ENCODE data around the gene CFB.
A peak's percentile ranks its signal among the peaks of the same experiment; 100 is the strongest.

The CFB gene

GRCh38 chr6:31945507-31946369 lies at the start of gene CFB:
CFB (plus strand) TSS chr6:31946095; CDS start chr6:31946222, 127 bp downstream.
- Histone ChIP-seq H3K9me3 (ENCODE audit: control insufficient read depth, insufficient read depth, low read depth, low read length) (no peaks in the 10 kb centered on the region), H3K27ac (ENCODE audit: extremely low read depth, low read depth, low read length) (no peak within 1 kb of the TSS), H3K4me1 (ENCODE audit: control insufficient read depth, insufficient read depth, low read length) (peaks cover 1% of the 10 kb centered on the region; the same call in 1 of the 2 replicates), H3K36me3 (ENCODE audit: control insufficient read depth in 2 of 2, insufficient read depth in 1 of 2, low read length in 2 of 2) (peaks cover 0 to 3% of the 10 kb centered on the region in 2 experiments; a peak in 1 of 3 replicates), H3K4me3 (ENCODE audit: low read depth, low read length) (no peak within 1 kb of the TSS)
- POLR2A ChIA-PET = interaction anchor here (0.6 to 1.7 kb wide), 5 partner anchors 39 to 418 kb away, joined by 3 to 9 read pairs (median 4); partner anchors contain the start of gene HSPA1B
- TF ChIP-seq ZNF169 (tag by site-specific recombination; IDR thresholded peaks at IDR 0.05) = no peak
- TF ChIP-seq ZNF148 (tag by site-specific recombination; IDR thresholded peaks at IDR 0.05; ENCODE audit: borderline replicate concordance) = no peak
- peak; percentile 63 for TF ChIP-seq ZNF600 (tag by site-specific recombination; IDR thresholded peaks at IDR 0.05)
- peak; percentile 30 for TF ChIP-seq SP2 (tag by site-specific recombination; IDR thresholded peaks at IDR 0.05)
- CTCF ChIA-PET = interaction anchor here (1.1 kb wide), 1 partner anchor 16 kb away, joined by 4 read pairs; no protein-coding TSS in a partner anchor

- TF ChIP-seq ZFHX2 (tag by site-specific recombination; conservative IDR thresholded peaks at IDR 0.05) = no peak
- TF ChIP-seq ZIC2 (tag by site-specific recombination; IDR thresholded peaks at IDR 0.05) = 0 out of 2 replicates have a peak, but pooled peaks have one; percentile 6
- Histone ChIP-seq H3K4me3 (ENCODE audit: low read depth, low read length) (peak overlapping the region; percentile 94), H3K4me1 (ENCODE audit: control insufficient read depth, insufficient read depth, low read length) (peaks cover 6% of the 10 kb centered on the region), H3K9me3 (ENCODE audit: control insufficient read depth, insufficient read depth, low read depth, low read length) (no peaks in the 10 kb centered on the region), H3K27ac (ENCODE audit: extremely low read depth, low read depth, low read length) (peak overlapping the region; percentile 65), H3K36me3 (ENCODE audit: control insufficient read depth in 2 of 2, insufficient read depth in 1 of 2, low read length in 2 of 2) (peaks cover 37 to 48% of the 10 kb centered on the region in 2 experiments)
- ChIA-PET CTCF (interaction anchor here (0.6 to 3.4 kb wide), 3 partner anchors 55 to 238 kb away, joined by 3 to 16 read pairs (median 4); no protein-coding TSS in a partner anchor), POLR2A (interaction anchor here (0.9 to 1.1 kb wide), 2 partner anchors 51 to 69 kb away, joined by 3 to 4 read pairs; partner anchors contain the start of gene HSPA1B)
Observed at GRCh38 chr6:31896493-31896855, 49.4 kb upstream of the CFB start.

- Histone ChIP-seq H3K9me3 (ENCODE audit: control insufficient read depth, insufficient read depth, low read depth, low read length) (no peaks in the 10 kb centered on the region), H3K27ac (ENCODE audit: extremely low read depth, low read depth, low read length) (peak overlapping the region; percentile 65)
- POLR2A ChIA-PET = interaction anchor here (0.9 to 3.1 kb wide), 12 partner anchors 26 to 194 kb away, joined by 3 to 30 read pairs (median 8); partner anchors contain the start of genes ABHD16A, DXO, HSPA1B and LSM2
- TF ChIP-seq GLIS2 (tag by site-specific recombination; IDR thresholded peaks at IDR 0.05) (peak; percentile 78; the same call in 1 of the 2 replicates), PRDM10 (tag by site-specific recombination; IDR thresholded peaks at IDR 0.05) (peak; percentile 68; the same call in 1 of the 2 replicates), ZNF221 (tag by site-specific recombination; IDR thresholded peaks at IDR 0.05; ENCODE audit: borderline replicate concordance) (no peak), ZXDB (tag by site-specific recombination; IDR thresholded peaks at IDR 0.05) (0 out of 2 replicates have a peak, but pooled peaks have one; percentile 37), ZFP41 (tag by site-specific recombination; IDR thresholded peaks at IDR 0.05; ENCODE audit: borderline replicate concordance) (no peak), ZNF16 (tag by site-specific recombination; IDR thresholded peaks at IDR 0.05; ENCODE audit: low read depth) (no peak), HIC1 (tag by site-specific recombination; IDR thresholded peaks at IDR 0.05) (no peak), ZNF629 (tag by site-specific recombination; IDR thresholded peaks at IDR 0.05) (no peak), ZNF692 (tag by site-specific recombination; IDR thresholded peaks at IDR 0.05) (0 out of 2 replicates have a peak, but pooled peaks have one; percentile 18), HOXA7 (CRISPR knock-in tag; IDR thresholded peaks at IDR 0.05; ENCODE audit: borderline replicate concordance) (no peak), GFI1B (tag by site-specific recombination; IDR thresholded peaks at IDR 0.05) (no peak)
Observed at GRCh38 chr6:31896856-31897611, 48.9 kb upstream of the CFB start.

More at GRCh38 chr6:31896856-31897611, 48.9 kb upstream of the CFB start:
- peaks cover 6% of the 10 kb centered on the region for H3K4me1 ChIP-seq (ENCODE audit: control insufficient read depth, insufficient read depth, low read length)
- H3K36me3 ChIP-seq (ENCODE audit: control insufficient read depth in 2 of 2, insufficient read depth in 1 of 2, low read length in 2 of 2) = peaks cover 31 to 43% of the 10 kb centered on the region in 2 experiments
- CTCF ChIA-PET = interaction anchor here (0.6 to 3.4 kb wide), 4 partner anchors 8 to 239 kb away, joined by 3 to 16 read pairs (median 6); no protein-coding TSS in a partner anchor
- peak overlapping the region; percentile 94 for H3K4me3 ChIP-seq (ENCODE audit: low read depth, low read length)

All from HEK293 (cell line).